ENCODE data around the gene PDPN.

PDPN gene

DNA sequence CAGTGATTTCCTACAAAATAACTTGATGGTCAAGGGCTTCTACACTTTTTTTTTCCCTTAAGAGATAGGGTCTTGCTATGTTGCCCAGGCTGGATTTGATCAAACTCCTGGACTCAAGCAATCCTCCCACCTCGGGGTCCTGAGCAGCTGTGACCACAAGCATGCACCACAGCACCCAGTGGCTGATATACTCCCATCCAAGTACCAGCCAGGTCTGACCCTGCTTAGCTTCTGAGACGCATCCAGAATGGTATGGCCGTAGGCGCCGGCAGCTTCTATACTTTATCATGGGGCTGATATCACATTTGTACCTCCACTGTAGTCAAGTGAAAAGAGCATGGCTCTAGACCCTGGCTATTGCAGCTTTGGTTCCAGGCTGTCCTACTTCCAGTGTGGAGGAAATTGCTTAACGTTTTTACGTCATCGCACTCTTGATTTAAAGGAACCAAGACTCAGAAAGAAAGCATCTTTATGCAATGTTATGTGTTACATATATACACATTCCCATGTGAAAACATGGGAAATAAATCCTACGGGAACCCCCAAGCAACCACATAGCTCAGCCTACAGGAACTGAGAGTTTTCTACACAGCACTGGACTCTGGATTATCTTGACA lies 39.5 kb downstream of the PDPN start:
- DNase-seq (ENCODE audit: insufficient read length, low spot score) (no peak), FAIRE-seq (no peak)

GRCh38 chr1:13624526-13624925 lies 40.9 kb downstream of the PDPN start:
- FAIRE-seq (no peak), DNase-seq (ENCODE audit: insufficient read length, low spot score) (no peak)
- TF ChIP-seq CTCF (IDR thresholded peaks at IDR 0.05; ENCODE audit: insufficient read depth, missing control alignments): no peak

More for the DNA sequence above, 39.5 kb downstream of the PDPN start:
- TF ChIP-seq CTCF (IDR thresholded peaks at IDR 0.05; ENCODE audit: insufficient read depth, missing control alignments): no peak

DNA sequence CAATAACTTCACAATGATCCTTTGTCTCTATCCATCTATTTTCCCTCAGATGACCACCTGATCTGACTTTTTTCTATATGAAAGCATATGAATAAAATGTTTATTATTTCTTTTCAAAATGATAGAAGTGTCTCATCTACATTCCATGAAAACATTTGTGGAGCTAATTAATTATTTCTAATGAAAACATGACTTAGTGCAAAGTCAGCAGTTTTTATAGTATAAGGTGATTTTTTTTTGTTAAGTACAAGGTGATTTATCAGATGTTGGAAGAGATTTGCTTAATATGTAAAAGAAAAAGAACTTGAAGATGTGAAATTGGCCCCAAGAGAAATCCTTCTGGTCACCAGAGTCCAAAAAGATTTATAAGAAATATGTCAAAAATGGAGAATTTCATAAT lies 43.5 kb downstream of the PDPN start:
- FAIRE-seq (no peak), DNase-seq (ENCODE audit: insufficient read length, low spot score) (no peak)
- TF ChIP-seq CTCF (IDR thresholded peaks at IDR 0.05; ENCODE audit: insufficient read depth, missing control alignments): no peak

DNA sequence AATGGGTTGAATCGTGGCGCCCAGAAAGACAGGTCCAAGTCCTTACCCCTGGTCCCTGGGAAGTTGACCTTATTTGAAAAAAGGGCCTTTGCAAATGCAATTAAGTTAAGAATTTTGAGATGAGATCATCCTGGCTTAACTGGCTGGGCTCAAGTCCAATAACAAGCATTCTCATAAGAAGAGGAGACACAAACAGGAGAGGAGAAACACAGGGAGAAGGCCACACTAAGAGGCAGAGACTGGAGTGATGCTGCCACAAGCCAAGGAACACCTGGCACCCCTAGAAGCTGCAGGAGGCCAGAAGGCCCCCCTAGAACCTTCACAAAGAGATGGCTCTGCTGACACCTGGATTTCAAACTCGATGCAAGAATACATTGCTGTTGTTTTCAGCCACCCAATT lies 44.6 kb downstream of the PDPN start:
- DNase-seq (ENCODE audit: insufficient read length, low spot score) (no peak), FAIRE-seq (no peak)
- TF ChIP-seq CTCF (IDR thresholded peaks at IDR 0.05; ENCODE audit: insufficient read depth, missing control alignments): no peak

GRCh38 chr1:13628711-13629110 lies 45.1 kb downstream of the PDPN start:
- no peak for FAIRE-seq
- DNase-seq (ENCODE audit: insufficient read length, low spot score): no peak
- no peak for TF ChIP-seq CTCF (IDR thresholded peaks at IDR 0.05; ENCODE audit: insufficient read depth, missing control alignments)

- DNase-seq (ENCODE audit: insufficient read length, low spot score) (no peak), FAIRE-seq (no peak)
- no peak for TF ChIP-seq CTCF (IDR thresholded peaks at IDR 0.05; ENCODE audit: insufficient read depth, missing control alignments)
Observed at GRCh38 chr1:13642306-13643004, 58.8 kb downstream of the PDPN start.

GRCh38 chr1:13643017-13643416 lies 59.4 kb downstream of the PDPN start:
- no peak for FAIRE-seq
- no peak for DNase-seq (ENCODE audit: insufficient read length, low spot score)
- TF ChIP-seq CTCF (IDR thresholded peaks at IDR 0.05; ENCODE audit: insufficient read depth, missing control alignments): no peak

Data from D721Med (cell line).